OCI-LY3 (cell line): Measurements from ENCODE around the gene KIT.
"Not testable (repeated sequence)": the region's sequence is repeated elsewhere in the genome, so short reads cannot be mapped to it uniquely, and the experiment has no call there.

Experiments used
- H2AFZ ChIP-seq: fragments of 200-600, 300-600 bp; shearing (Covaris generic); 2 replicates; pipeline ENCODE4 v1.6.0; 2014; ENCODE audit warnings: antibody characterized with exemption, low read depth, low read length
- H3K27ac ChIP-seq: fragments of 200-600, 300-600 bp; sonication (generic); 2 replicates; pipeline ENCODE4 v1.5.1; 2014; ENCODE audit warnings: mild to moderate bottlenecking, low read length, moderate library complexity, mixed read lengths
- H3K27me3 ChIP-seq: fragments of 200-600, 300-600 bp; sonication (generic); 2 replicates; pipeline ENCODE4 v1.6.1; 2014; ENCODE audit warnings: low read depth, low read length, mixed read lengths
- H3K36me3 ChIP-seq: fragments of 200-600, 300-600 bp; sonication (generic); replicated peaks from 2 replicates; pipeline ENCODE3; 2014; ENCODE audit warnings: low read depth, low read length, mixed read lengths
- H3K4me1 ChIP-seq: fragments of 300-600, 200-600 bp; sonication (generic); 2 replicates; pipeline ENCODE4 v1.6.1; 2014; ENCODE audit warnings: low read length, mixed read lengths
- H3K4me2 ChIP-seq: fragments of 200-600, 300-600 bp; sonication (generic); 2 replicates; pipeline ENCODE4 v1.6.1; 2014; ENCODE audit warnings: low read length, mixed read lengths
- H3K4me3 ChIP-seq: fragments of 300-600, 200-600 bp; sonication (generic); 2 replicates; pipeline ENCODE4 v1.5.1; 2014; ENCODE audit warnings: antibody characterized with exemption, mild to moderate bottlenecking, low read length, moderate library complexity
- H3K79me2 ChIP-seq: fragments of 300-600, 200-600 bp; shearing (Covaris generic); 2 replicates; pipeline ENCODE4 v1.6.1; 2014; ENCODE audit warnings: mild to moderate bottlenecking, low read length, mixed read lengths
- H3K9ac ChIP-seq: fragments of 300-600, 200-600 bp; shearing (Covaris generic); 2 replicates; pipeline ENCODE4 v1.6.0; 2014; ENCODE audit warnings: mild to moderate bottlenecking, low read length, moderate library complexity
- H3K9me3 ChIP-seq: fragments of 200-600, 300-600 bp; shearing (Covaris generic); 2 replicates; pipeline ENCODE4 v1.6.1; 2014; ENCODE audit warnings: low read length, mixed read lengths; ENCODE audit not compliant: insufficient read depth
- H4K20me1 ChIP-seq: fragments of 200-600, 300-600 bp; sonication (generic); 2 replicates; pipeline ENCODE4 v1.6.1; 2016; ENCODE audit warnings: low read length, mixed read lengths; ENCODE audit not compliant: insufficient read depth
- CTCF ChIP-seq: fragments of 200-600, 300-600 bp; sonication (generic); IDR thresholded peaks from 2 replicates; pipeline ENCODE4 v1.5.1; 2014; ENCODE audit warnings: antibody characterized with exemption, low read length, low read depth
- EZH2phosphoT487 ChIP-seq: fragments of 200-600 bp; shearing (Covaris generic); IDR thresholded peaks from 2 replicates; pipeline ENCODE4 v1.6.1; 2018; ENCODE audit warnings: antibody characterized with exemption, mixed run types, low read depth

The KIT gene

DNA sequence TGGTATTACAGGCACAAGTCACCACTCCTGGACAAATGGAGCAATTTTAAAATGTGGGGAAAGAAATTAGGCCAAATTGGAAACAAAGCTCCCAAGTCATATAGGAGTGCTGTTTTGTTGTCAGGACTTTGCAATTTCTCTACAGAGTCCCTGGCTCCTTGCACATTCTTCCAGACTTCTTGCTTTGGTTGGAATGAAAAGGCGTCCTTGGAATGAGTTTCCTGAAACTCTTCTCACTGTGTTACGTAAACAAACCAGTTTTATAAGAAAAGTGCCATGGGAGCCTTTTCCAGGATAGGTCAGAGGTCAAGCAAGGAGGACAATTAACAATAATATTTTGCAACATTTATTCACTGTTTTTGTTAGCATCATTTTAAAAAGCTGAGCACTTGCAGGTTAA, 32.4 kb upstream of the KIT start:
- Histone ChIP-seq H3K9ac (no peak overlapping the region), H3K4me3 (no peak overlapping the region), H3K4me1 (no peaks in the 10 kb centered on the region), H3K4me2 (no peak overlapping the region), H2AFZ (no peak overlapping the region), H3K9me3 (no peaks in the 10 kb centered on the region), H4K20me1 (no peaks in the 10 kb centered on the region), H3K27me3 (peaks cover 6% of the 10 kb centered on the region; the same call in 1 of the 2 replicates), H3K79me2 (no peaks in the 10 kb centered on the region), H3K36me3 (no peaks in the 10 kb centered on the region), H3K27ac (no peak overlapping the region)
- TF ChIP-seq CTCF (no peak), EZH2phosphoT487 (no peak)

DNA sequence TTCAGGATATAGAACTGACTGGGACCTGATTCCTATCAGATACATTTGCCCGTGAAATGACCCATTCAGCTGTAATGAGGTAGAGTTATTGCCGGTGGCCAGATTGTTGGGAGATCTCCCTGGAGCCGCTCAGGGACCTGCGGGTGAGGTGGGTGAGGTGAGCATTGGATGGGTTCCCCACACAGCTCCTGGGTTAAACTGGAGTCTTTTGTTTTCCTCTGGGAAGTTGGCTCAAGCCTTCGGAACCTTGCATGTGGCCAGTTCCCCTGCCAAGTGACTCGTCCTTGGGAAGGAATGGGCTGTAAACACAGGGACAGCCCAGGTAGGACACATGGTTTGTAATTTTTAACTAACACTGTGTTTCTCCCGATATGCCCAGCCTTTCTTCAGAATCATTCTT, 31.6 kb upstream of the KIT start:
- Histone ChIP-seq H3K9me3 (no peaks in the 10 kb centered on the region), H3K4me1 (no peaks in the 10 kb centered on the region), H3K79me2 (no peaks in the 10 kb centered on the region), H3K27ac (no peak overlapping the region), H3K9ac (no peak overlapping the region), H3K36me3 (no peaks in the 10 kb centered on the region), H4K20me1 (no peaks in the 10 kb centered on the region), H3K4me3 (no peak overlapping the region), H3K27me3 (peaks cover 6% of the 10 kb centered on the region; the same call in 1 of the 2 replicates), H2AFZ (no peak overlapping the region), H3K4me2 (no peak overlapping the region)
- TF ChIP-seq CTCF (no peak), EZH2phosphoT487 (no peak)

DNA sequence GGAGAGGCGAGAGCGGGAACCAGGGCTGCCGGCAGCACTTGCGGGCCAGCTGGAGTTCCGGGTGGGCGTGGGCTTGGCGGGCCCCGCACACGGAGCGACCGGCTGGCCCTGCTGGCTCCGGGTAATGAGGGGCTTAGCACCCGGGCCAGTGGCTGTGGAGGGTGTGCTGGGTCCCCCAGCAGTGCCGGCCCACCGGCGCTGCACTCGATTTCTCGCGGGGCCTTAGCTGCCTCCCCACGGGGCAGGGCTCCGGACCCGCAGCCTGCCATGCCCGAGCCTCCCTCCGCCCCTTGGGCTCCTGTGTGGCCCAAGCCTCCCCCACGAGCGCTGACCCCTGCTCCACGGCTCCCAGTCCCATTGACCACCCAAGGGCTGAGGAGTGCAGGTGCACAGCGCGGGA, 25.2 kb upstream of the KIT start:
- H3K9ac ChIP-seq, result no peak overlapping the region
- no peaks in the 10 kb centered on the region for H4K20me1 ChIP-seq
- H3K4me1 ChIP-seq, result no peaks in the 10 kb centered on the region
- H3K9me3 ChIP-seq, result no peaks in the 10 kb centered on the region
- no peaks in the 10 kb centered on the region for H3K36me3 ChIP-seq
- H2AFZ ChIP-seq, result no peak overlapping the region
- TF ChIP-seq CTCF, result no peak
- TF ChIP-seq EZH2phosphoT487, result no peak
- no peaks in the 10 kb centered on the region for H3K79me2 ChIP-seq
- no peak overlapping the region for H3K4me3 ChIP-seq
- no peak overlapping the region for H3K27ac ChIP-seq
- no peaks in the 10 kb centered on the region for H3K27me3 ChIP-seq
- no peak overlapping the region for H3K4me2 ChIP-seq

GRCh38 chr4:54633102-54633740, 24.5 kb upstream of the KIT start:
- not testable (repeated sequence) for H3K4me1 ChIP-seq, H3K4me3 ChIP-seq, H3K9me3 ChIP-seq, H2AFZ ChIP-seq, H3K27me3 ChIP-seq, H3K79me2 ChIP-seq, H3K4me2 ChIP-seq, H3K27ac ChIP-seq, H3K36me3 ChIP-seq, H4K20me1 ChIP-seq, H3K9ac ChIP-seq

GRCh38 chr4:54635318-54635717, 22.4 kb upstream of the KIT start:
- Histone ChIP-seq H4K20me1 (no peaks in the 10 kb centered on the region), H3K4me2 (no peak overlapping the region), H3K79me2 (no peaks in the 10 kb centered on the region), H3K27ac (no peak overlapping the region), H2AFZ (no peak overlapping the region), H3K9ac (no peak overlapping the region), H3K36me3 (no peaks in the 10 kb centered on the region), H3K4me3 (no peak overlapping the region), H3K27me3 (no peaks in the 10 kb centered on the region), H3K9me3 (no peaks in the 10 kb centered on the region), H3K4me1 (no peaks in the 10 kb centered on the region)
- TF ChIP-seq CTCF, result no peak
- no peak for TF ChIP-seq EZH2phosphoT487
